HEK293 (cell line): ENCODE measurements around the gene GLRX5.

Experiments
- CTCF ChIA-PET: fragments of 350-600 bp; formaldehyde crosslinking; extraction: SDS; loops from one replicate; lab custom pipeline; 2021; ENCODE audit warnings: antibody characterized with exemption; lab: Yijun Ruan, JAX
- POLR2A ChIA-PET: fragments of 300-600 bp; formaldehyde crosslinking; extraction: SDS; loops from one replicate; lab custom pipeline; 2020; ENCODE audit warnings: antibody characterized with exemption, inconsistent platforms; lab: Yijun Ruan, JAX
- H3K27ac ChIP-seq: fragments of 200-500 bp; sonication (Bioruptor generic); 2 replicates; pipeline ENCODE4 v1.5.1; 2014; ENCODE audit warnings: low read depth, low read length, control low read depth, inconsistent platforms; ENCODE audit errors: extremely low read depth
- H3K36me3 ChIP-seq, 2 experiments: fragments of 200-500 bp in 1 of 2; sonication (Bioruptor generic) in 1 of 2; 1 replicate in 1 of 2; 2 replicates in 1 of 2; pipeline ENCODE4 v1.5.1; 2014 to 2017; ENCODE audit warnings: inconsistent platforms in 2 of 2, low read length in 2 of 2; ENCODE audit not compliant: control insufficient read depth in 2 of 2, insufficient read depth in 1 of 2
- H3K4me1 ChIP-seq: fragments of 200-500 bp; sonication (Bioruptor generic); 2 replicates; pipeline ENCODE4 v1.5.1; 2014; ENCODE audit warnings: mild to moderate bottlenecking, low read length, inconsistent platforms; ENCODE audit not compliant: control insufficient read depth, insufficient read depth
- H3K4me3 ChIP-seq: 2 replicates; pipeline ENCODE4 v1.5.1; 2011; ENCODE audit warnings: low read depth, mild to moderate bottlenecking, control low read depth, low read length, moderate library complexity
- H3K9me3 ChIP-seq: fragments of 200-500 bp; sonication (Bioruptor generic); 2 replicates; pipeline ENCODE4 v1.5.1; 2014; ENCODE audit warnings: low read depth, low read length, inconsistent platforms; ENCODE audit not compliant: control insufficient read depth, insufficient read depth
- EGR2 ChIP-seq: fragments of 450-650 bp; formaldehyde crosslinking; IDR thresholded peaks from 2 replicates; pipeline ENCODE4 v1.5.1; 2016; ENCODE audit warnings: low read depth, missing biosample characterization, missing genetic modification characterization
- KLF16 ChIP-seq: fragments of 450-650 bp; formaldehyde crosslinking; IDR thresholded peaks from 2 replicates; pipeline ENCODE4 v1.5.1; 2017; ENCODE audit warnings: missing biosample characterization, missing genetic modification characterization
- MZF1 ChIP-seq: fragments of 450-650 bp; formaldehyde crosslinking; IDR thresholded peaks from 2 replicates; pipeline ENCODE4 v1.5.1; 2017; ENCODE audit warnings: missing biosample characterization, missing genetic modification characterization, borderline replicate concordance
- SCRT2 ChIP-seq: fragments of 450-650 bp; formaldehyde crosslinking; IDR thresholded peaks from 2 replicates; pipeline ENCODE4 v1.5.1; 2016; ENCODE audit warnings: missing biosample characterization, missing genetic modification characterization
- SP2 ChIP-seq: fragments of 450-650 bp; formaldehyde crosslinking; IDR thresholded peaks from 2 replicates; pipeline ENCODE4 v1.5.1; 2016; ENCODE audit warnings: missing biosample characterization, missing genetic modification characterization
- WT1 ChIP-seq: fragments of 450-650 bp; formaldehyde crosslinking; IDR thresholded peaks from 2 replicates; pipeline ENCODE4 v1.5.1; 2016; ENCODE audit warnings: missing biosample characterization, missing genetic modification characterization
- ZBTB17 ChIP-seq: fragments of 450-650 bp; formaldehyde crosslinking; IDR thresholded peaks from 2 replicates; pipeline ENCODE4 v1.5.1; 2016; ENCODE audit warnings: missing biosample characterization, missing genetic modification characterization
- ZBTB20 ChIP-seq: fragments of 450-650 bp; formaldehyde crosslinking; IDR thresholded peaks from 2 replicates; pipeline ENCODE4 v1.5.1; 2016; ENCODE audit warnings: missing biosample characterization, missing genetic modification characterization
- ZFHX2 ChIP-seq: fragments of 450-650 bp; formaldehyde crosslinking; conservative IDR thresholded peaks from 2 replicates; pipeline ENCODE4 v1.5.1; 2016; ENCODE audit warnings: missing biosample characterization, missing genetic modification characterization
- ZFP3 ChIP-seq: fragments of 450-650 bp; formaldehyde crosslinking; IDR thresholded peaks from 2 replicates; pipeline ENCODE4 v1.5.1; 2016; ENCODE audit warnings: low read depth, missing biosample characterization, missing genetic modification characterization
- ZNF132 ChIP-seq: fragments of 450-650 bp; formaldehyde crosslinking; IDR thresholded peaks from 2 replicates; pipeline ENCODE4 v1.5.1; 2017; ENCODE audit warnings: missing biosample characterization, missing genetic modification characterization, borderline replicate concordance
- ZNF146 ChIP-seq: fragments of 450-650 bp; formaldehyde crosslinking; IDR thresholded peaks from 2 replicates; pipeline ENCODE4 v1.5.1; 2016; ENCODE audit warnings: missing biosample characterization, missing genetic modification characterization
- ZNF155 ChIP-seq: fragments of 450-650 bp; formaldehyde crosslinking; IDR thresholded peaks from 2 replicates; pipeline ENCODE4 v1.5.1; 2016; ENCODE audit warnings: missing biosample characterization, missing genetic modification characterization
- ZNF157 ChIP-seq: fragments of 450-650 bp; formaldehyde crosslinking; IDR thresholded peaks from 2 replicates; pipeline ENCODE4 v1.5.1; 2016; ENCODE audit warnings: missing biosample characterization, missing genetic modification characterization
- ZNF169 ChIP-seq: fragments of 450-650 bp; formaldehyde crosslinking; IDR thresholded peaks from 2 replicates; pipeline ENCODE4 v1.5.1; 2016; ENCODE audit warnings: missing biosample characterization, missing genetic modification characterization
- ZNF174 ChIP-seq: fragments of 450-650 bp; formaldehyde crosslinking; IDR thresholded peaks from 2 replicates; pipeline ENCODE4 v1.5.0; 2017; ENCODE audit warnings: missing biosample characterization, mild to moderate bottlenecking, missing genetic modification characterization
- ZNF571 ChIP-seq: fragments of 450-650 bp; formaldehyde crosslinking; IDR thresholded peaks from 2 replicates; pipeline ENCODE4 v1.5.0; 2017; ENCODE audit warnings: missing biosample characterization, missing genetic modification characterization
- ZNF600 ChIP-seq: fragments of 450-650 bp; formaldehyde crosslinking; IDR thresholded peaks from 2 replicates; pipeline ENCODE4 v1.5.1; 2016; ENCODE audit warnings: missing biosample characterization, missing genetic modification characterization
- TF ChIP-seq, protein P1 (sequence below): fragments of 450-650 bp; formaldehyde crosslinking; IDR thresholded peaks from 2 replicates; pipeline ENCODE4 v1.5.1; 2016; ENCODE audit warnings: missing biosample characterization, missing genetic modification characterization, low read depth
- TF ChIP-seq, protein P2 (sequence below): fragments of 450-650 bp; formaldehyde crosslinking; IDR thresholded peaks from 2 replicates; pipeline ENCODE4 v1.5.1; 2016; ENCODE audit warnings: missing biosample characterization, missing genetic modification characterization
- TF ChIP-seq, protein P3 (sequence below): fragments of 450-650 bp; formaldehyde crosslinking; IDR thresholded peaks from 2 replicates; pipeline ENCODE4 v1.5.1; 2016; ENCODE audit warnings: missing biosample characterization, missing genetic modification characterization
- TF ChIP-seq, protein P4 (sequence below): fragments of 450-650 bp; formaldehyde crosslinking; IDR thresholded peaks from 2 replicates; pipeline ENCODE4 v1.5.1; 2016; ENCODE audit warnings: missing biosample characterization, missing genetic modification characterization
- TF ChIP-seq, protein P5 (sequence below): fragments of 450-650 bp; formaldehyde crosslinking; IDR thresholded peaks from 2 replicates; pipeline ENCODE4 v1.5.1; 2017; ENCODE audit warnings: missing biosample characterization, missing genetic modification characterization
- TF ChIP-seq, protein P6 (sequence below): fragments of 450-650 bp; formaldehyde crosslinking; IDR thresholded peaks from 2 replicates; pipeline ENCODE4 v1.5.1; 2016; ENCODE audit warnings: missing biosample characterization, missing genetic modification characterization
- TF ChIP-seq, protein P7 (sequence below): fragments of 450-650 bp; formaldehyde crosslinking; IDR thresholded peaks from 2 replicates; pipeline ENCODE4 v1.5.1; 2016; ENCODE audit warnings: missing biosample characterization, missing genetic modification characterization

Gene GLRX5

DNA sequence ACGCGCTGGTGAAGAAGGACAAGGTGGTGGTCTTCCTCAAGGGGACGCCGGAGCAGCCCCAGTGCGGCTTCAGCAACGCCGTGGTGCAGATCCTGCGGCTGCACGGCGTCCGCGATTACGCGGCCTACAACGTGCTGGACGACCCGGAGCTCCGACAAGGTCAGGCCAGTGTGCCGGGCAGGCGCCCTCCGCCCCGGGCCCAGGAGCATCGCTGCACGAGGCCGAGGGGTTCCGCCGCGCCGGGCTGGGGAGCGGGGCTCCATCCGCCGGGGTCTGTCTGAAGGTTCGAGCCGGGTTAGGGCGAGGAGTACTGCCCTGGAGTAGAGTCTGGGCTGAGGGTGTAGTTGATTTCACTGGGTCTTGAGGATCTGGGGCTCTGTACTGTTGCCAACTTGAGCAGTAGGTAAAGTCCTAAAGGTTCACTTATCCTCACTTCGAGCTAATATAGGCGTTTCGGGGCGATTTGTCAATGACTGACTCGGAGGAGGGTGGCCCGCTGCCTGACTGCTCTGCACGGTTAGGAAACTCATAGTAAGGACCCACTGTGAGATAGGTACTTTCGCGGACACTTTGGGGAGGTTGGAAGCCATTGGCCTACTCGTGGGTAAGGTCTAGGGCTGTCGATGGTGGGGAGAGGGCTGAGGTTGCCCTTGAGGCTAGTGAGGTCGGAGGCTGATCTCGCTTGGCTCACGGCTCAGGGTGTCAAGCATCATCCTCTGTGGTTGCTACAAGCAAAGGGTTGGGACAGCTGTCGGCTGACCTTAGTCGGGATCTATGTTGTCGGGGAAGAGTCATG is 574 bp downstream of the GLRX5 start:
- Histone ChIP-seq H3K36me3 (peaks cover 0 to 14% of the 10 kb centered on the region in 2 experiments; a peak in 1 of 3 replicates), H3K27ac (peak overlapping the region; percentile 71; the same call in 1 of the 2 replicates), H3K4me1 (peaks cover 35% of the 10 kb centered on the region), H3K4me3 (peak overlapping the region; percentile 97), H3K9me3 (no peaks in the 10 kb centered on the region)
- POLR2A ChIA-PET, result interaction anchor here (1.2 to 3.2 kb wide), 3 partner anchors 9 to 20 kb away, joined by 3 to 13 read pairs (median 6); partner anchors contain the start of gene SYNE3
- CTCF ChIA-PET, result interaction anchor here (0.7 to 1.3 kb wide), 4 partner anchors 8 to 93 kb away, joined by 3 to 12 read pairs (median 3); no protein-coding TSS in a partner anchor
- TF ChIP-seq, protein P1, sequence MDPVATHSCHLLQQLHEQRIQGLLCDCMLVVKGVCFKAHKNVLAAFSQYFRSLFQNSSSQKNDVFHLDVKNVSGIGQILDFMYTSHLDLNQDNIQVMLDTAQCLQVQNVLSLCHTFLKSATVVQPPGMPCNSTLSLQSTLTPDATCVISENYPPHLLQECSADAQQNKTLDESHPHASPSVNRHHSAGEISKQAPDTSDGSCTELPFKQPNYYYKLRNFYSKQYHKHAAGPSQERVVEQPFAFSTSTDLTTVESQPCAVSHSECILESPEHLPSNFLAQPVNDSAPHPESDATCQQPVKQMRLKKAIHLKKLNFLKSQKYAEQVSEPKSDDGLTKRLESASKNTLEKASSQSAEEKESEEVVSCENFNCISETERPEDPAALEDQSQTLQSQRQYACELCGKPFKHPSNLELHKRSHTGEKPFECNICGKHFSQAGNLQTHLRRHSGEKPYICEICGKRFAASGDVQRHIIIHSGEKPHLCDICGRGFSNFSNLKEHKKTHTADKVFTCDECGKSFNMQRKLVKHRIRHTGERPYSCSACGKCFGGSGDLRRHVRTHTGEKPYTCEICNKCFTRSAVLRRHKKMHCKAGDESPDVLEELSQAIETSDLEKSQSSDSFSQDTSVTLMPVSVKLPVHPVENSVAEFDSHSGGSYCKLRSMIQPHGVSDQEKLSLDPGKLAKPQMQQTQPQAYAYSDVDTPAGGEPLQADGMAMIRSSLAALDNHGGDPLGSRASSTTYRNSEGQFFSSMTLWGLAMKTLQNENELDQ (tag by site-specific recombination), result no peak
- TF ChIP-seq, protein P2, sequence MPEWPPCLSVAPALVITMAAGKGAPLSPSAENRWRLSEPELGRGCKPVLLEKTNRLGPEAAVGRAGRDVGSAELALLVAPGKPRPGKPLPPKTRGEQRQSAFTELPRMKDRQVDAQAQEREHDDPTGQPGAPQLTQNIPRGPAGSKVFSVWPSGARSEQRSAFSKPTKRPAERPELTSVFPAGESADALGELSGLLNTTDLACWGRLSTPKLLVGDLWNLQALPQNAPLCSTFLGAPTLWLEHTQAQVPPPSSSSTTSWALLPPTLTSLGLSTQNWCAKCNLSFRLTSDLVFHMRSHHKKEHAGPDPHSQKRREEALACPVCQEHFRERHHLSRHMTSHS (tag by site-specific recombination), result no peak
- peak; percentile 35; the same call in 1 of the 2 replicates for TF ChIP-seq ZBTB17
- TF ChIP-seq SP2 (tag by site-specific recombination), result 0 out of 2 replicates have a peak, but pooled peaks have one; percentile 5
- no peak for TF ChIP-seq MZF1
- TF ChIP-seq, protein P3, sequence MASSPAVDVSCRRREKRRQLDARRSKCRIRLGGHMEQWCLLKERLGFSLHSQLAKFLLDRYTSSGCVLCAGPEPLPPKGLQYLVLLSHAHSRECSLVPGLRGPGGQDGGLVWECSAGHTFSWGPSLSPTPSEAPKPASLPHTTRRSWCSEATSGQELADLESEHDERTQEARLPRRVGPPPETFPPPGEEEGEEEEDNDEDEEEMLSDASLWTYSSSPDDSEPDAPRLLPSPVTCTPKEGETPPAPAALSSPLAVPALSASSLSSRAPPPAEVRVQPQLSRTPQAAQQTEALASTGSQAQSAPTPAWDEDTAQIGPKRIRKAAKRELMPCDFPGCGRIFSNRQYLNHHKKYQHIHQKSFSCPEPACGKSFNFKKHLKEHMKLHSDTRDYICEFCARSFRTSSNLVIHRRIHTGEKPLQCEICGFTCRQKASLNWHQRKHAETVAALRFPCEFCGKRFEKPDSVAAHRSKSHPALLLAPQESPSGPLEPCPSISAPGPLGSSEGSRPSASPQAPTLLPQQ, result no peak
- TF ChIP-seq EGR2 (tag by site-specific recombination), result no peak
- no peak for TF ChIP-seq ZNF571 (tag by site-specific recombination)
- TF ChIP-seq WT1 (tag by site-specific recombination), result no peak
- peak; percentile 11; the same call in 1 of the 2 replicates for TF ChIP-seq ZNF146 (tag by site-specific recombination)
- no peak for TF ChIP-seq ZNF157 (tag by site-specific recombination)
- TF ChIP-seq ZNF155, result no peak
- TF ChIP-seq ZNF600 (tag by site-specific recombination), result peak; percentile 65; the same call in 1 of the 2 replicates
- no peak for TF ChIP-seq SCRT2
- no peak for TF ChIP-seq ZFP3 (tag by site-specific recombination)
- no peak for TF ChIP-seq ZNF174 (tag by site-specific recombination)
- TF ChIP-seq, protein P4, sequence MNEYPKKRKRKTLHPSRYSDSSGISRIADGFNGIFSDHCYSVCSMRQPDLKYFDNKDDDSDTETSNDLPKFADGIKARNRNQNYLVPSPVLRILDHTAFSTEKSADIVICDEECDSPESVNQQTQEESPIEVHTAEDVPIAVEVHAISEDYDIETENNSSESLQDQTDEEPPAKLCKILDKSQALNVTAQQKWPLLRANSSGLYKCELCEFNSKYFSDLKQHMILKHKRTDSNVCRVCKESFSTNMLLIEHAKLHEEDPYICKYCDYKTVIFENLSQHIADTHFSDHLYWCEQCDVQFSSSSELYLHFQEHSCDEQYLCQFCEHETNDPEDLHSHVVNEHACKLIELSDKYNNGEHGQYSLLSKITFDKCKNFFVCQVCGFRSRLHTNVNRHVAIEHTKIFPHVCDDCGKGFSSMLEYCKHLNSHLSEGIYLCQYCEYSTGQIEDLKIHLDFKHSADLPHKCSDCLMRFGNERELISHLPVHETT (tag by site-specific recombination), result no peak
- no peak for TF ChIP-seq ZNF169 (tag by site-specific recombination)
- TF ChIP-seq ZNF132 (tag by site-specific recombination), result no peak
- no peak for TF ChIP-seq ZFHX2 (tag by site-specific recombination)
- TF ChIP-seq KLF16, result no peak
- TF ChIP-seq ZBTB20 (tag by site-specific recombination), result peak; percentile 68
- TF ChIP-seq, protein P5, sequence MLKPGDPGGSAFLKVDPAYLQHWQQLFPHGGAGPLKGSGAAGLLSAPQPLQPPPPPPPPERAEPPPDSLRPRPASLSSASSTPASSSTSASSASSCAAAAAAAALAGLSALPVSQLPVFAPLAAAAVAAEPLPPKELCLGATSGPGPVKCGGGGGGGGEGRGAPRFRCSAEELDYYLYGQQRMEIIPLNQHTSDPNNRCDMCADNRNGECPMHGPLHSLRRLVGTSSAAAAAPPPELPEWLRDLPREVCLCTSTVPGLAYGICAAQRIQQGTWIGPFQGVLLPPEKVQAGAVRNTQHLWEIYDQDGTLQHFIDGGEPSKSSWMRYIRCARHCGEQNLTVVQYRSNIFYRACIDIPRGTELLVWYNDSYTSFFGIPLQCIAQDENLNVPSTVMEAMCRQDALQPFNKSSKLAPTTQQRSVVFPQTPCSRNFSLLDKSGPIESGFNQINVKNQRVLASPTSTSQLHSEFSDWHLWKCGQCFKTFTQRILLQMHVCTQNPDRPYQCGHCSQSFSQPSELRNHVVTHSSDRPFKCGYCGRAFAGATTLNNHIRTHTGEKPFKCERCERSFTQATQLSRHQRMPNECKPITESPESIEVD (tag by site-specific recombination), result no peak
- TF ChIP-seq, protein P6, sequence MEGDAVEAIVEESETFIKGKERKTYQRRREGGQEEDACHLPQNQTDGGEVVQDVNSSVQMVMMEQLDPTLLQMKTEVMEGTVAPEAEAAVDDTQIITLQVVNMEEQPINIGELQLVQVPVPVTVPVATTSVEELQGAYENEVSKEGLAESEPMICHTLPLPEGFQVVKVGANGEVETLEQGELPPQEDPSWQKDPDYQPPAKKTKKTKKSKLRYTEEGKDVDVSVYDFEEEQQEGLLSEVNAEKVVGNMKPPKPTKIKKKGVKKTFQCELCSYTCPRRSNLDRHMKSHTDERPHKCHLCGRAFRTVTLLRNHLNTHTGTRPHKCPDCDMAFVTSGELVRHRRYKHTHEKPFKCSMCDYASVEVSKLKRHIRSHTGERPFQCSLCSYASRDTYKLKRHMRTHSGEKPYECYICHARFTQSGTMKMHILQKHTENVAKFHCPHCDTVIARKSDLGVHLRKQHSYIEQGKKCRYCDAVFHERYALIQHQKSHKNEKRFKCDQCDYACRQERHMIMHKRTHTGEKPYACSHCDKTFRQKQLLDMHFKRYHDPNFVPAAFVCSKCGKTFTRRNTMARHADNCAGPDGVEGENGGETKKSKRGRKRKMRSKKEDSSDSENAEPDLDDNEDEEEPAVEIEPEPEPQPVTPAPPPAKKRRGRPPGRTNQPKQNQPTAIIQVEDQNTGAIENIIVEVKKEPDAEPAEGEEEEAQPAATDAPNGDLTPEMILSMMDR (tag by site-specific recombination), result no peak
- TF ChIP-seq, protein P7, sequence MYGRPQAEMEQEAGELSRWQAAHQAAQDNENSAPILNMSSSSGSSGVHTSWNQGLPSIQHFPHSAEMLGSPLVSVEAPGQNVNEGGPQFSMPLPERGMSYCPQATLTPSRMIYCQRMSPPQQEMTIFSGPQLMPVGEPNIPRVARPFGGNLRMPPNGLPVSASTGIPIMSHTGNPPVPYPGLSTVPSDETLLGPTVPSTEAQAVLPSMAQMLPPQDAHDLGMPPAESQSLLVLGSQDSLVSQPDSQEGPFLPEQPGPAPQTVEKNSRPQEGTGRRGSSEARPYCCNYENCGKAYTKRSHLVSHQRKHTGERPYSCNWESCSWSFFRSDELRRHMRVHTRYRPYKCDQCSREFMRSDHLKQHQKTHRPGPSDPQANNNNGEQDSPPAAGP (tag by site-specific recombination), result no peak
